WTC11 (cell line): ENCODE measurements around the gene HOXB3.

Source experiments
- ATF1 ChIP-seq: sonication (generic); formaldehyde crosslinking; IDR thresholded peaks from 2 replicates; pipeline ENCODE4 v1.8.1; 2023; ENCODE audit warnings: mild to moderate bottlenecking, moderate library complexity, missing genetic modification reagents
- ATF2 ChIP-seq: sonication (generic); formaldehyde crosslinking; IDR thresholded peaks from 2 replicates; pipeline ENCODE4 v1.8.1; 2022; ENCODE audit warnings: low read depth, missing genetic modification reagents, borderline replicate concordance
- CTCF ChIP-seq: fragments of 200-600 bp; IDR thresholded peaks from 2 replicates; pipeline ENCODE4 v1.8.0; 2022; ENCODE audit warnings: antibody characterized with exemption
- MAX ChIP-seq: sonication (generic); formaldehyde crosslinking; IDR thresholded peaks from 2 replicates; pipeline ENCODE4 v1.8.0; 2022; ENCODE audit warnings: mild to moderate bottlenecking, missing genetic modification reagents
- PRDM15 ChIP-seq: sonication (generic); formaldehyde crosslinking; IDR thresholded peaks from 2 replicates; pipeline ENCODE4 v1.8.0; 2022; ENCODE audit warnings: missing genetic modification reagents

DNA sequence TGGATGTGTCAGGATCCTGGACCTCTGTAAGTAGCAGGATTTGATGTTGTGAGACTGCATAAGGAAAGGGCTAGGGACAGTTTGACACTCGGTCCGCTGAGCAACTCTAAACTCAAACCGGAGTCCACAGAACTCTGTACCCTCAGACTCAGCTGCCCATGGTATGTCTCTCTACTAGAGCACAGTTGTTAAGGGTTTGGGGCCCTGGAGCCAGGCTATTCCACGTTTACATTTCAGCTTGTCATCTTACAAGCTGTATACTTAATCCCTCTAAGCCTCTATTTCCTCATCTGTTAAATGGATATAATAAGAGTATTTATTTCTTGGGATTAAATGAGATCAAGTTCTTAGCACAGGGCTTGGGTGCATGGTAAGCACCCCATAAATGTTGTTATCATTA lies 87.1 kb downstream of the HOXB3 start:
- no peak for TF ChIP-seq ATF1 (CRISPR knock-in tag)
- no peak for TF ChIP-seq ATF2
- no peak for TF ChIP-seq PRDM15 (CRISPR knock-in tag)
- no peak for TF ChIP-seq MAX (CRISPR knock-in tag)
- TF ChIP-seq CTCF: no peak
